Measurements from ENCODE around the gene ADAP1. TPM values are rescaled to one million over a fixed set of nuclear protein-coding genes. Genes with fewer than 3 reads are reported as not detected.

ADAP1 gene
- total and polyA plus RNA-seq, 7 donors, result 11.4 to 157 (median 72.6) TPM

DNA sequence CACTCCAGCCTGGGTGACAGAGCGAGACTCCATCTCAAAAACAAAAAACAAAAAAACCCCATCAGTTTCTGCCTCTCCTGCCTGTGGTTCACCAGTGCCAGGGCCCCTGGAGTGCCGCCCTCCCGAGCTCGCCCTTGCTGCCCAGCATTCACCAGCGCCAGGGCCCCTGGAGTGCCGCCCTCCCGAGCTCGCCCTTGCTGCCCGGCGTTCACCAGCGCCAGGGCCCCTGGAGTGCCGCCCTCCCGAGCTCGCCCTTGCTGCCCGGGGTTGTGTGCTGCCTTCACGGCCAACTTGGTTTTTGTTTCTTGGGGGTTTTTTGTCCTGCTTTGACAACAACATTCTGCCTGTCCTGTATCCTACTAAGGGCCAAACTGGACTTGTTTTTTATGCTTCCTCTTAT, 91.4 kb downstream of the ADAP1 start:
- 91 to 97% methylated on average over 16 of the region's 16 CpGs for WGBS, 2 donors
- no peak for DNase-seq
- Histone ChIP-seq H3K27ac (no peak overlapping the region), H3K4me3 (no peak overlapping the region), H3K9me3 (no peaks in the 10 kb centered on the region), H3K4me1 (peaks cover 0 to 16% (median 14%) of the 10 kb centered on the region in 4 donors), H3K36me3 (peaks cover 38 to 91% (median 63%) of the 10 kb centered on the region in 4 donors), H3K27me3 (no peaks in the 10 kb centered on the region)
- intact Hi-C loops (cut with DNase I), result no loop called here
- TF ChIP-seq EP300 (IDR thresholded peaks at IDR 0.05) (no peak), POLR2AphosphoS5 (IDR thresholded peaks at IDR 0.05) (no peak), POLR2A (IDR thresholded peaks at IDR 0.05) (no peak)

DNA sequence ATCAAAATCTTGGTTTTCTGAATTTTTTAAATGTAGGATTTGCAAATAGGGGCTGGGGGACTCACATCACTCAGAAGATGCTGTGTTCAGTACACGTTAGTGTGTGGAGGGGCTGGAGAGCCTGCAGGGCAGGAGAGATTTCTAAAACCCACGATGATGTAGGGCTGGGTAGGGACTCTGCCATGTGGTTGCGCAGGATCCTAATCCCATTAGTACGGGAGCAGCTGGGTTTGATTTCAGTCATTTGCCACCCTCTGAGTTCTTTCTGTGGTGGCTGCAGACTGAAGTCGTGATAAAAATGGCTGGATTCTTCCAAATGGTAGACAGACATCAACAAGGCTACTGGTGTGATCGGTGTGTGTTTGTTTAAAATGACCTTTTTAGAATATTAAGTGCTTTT, 92.3 kb downstream of the ADAP1 start:
- WGBS, 2 donors, result 94 to 96% methylated on average over 6 of the region's 6 CpGs
- Histone ChIP-seq H3K27me3 (no peaks in the 10 kb centered on the region), H3K9me3 (no peaks in the 10 kb centered on the region), H3K27ac (no peak overlapping the region), H3K4me1 (peaks cover 0 to 6% (median 5%) of the 10 kb centered on the region in 4 donors), H3K4me3 (no peak overlapping the region), H3K36me3 (peaks cover 42 to 92% (median 70%) of the 10 kb centered on the region in 4 donors)
- intact Hi-C loops (cut with DNase I), result no loop called here
- TF ChIP-seq, protein P1, sequence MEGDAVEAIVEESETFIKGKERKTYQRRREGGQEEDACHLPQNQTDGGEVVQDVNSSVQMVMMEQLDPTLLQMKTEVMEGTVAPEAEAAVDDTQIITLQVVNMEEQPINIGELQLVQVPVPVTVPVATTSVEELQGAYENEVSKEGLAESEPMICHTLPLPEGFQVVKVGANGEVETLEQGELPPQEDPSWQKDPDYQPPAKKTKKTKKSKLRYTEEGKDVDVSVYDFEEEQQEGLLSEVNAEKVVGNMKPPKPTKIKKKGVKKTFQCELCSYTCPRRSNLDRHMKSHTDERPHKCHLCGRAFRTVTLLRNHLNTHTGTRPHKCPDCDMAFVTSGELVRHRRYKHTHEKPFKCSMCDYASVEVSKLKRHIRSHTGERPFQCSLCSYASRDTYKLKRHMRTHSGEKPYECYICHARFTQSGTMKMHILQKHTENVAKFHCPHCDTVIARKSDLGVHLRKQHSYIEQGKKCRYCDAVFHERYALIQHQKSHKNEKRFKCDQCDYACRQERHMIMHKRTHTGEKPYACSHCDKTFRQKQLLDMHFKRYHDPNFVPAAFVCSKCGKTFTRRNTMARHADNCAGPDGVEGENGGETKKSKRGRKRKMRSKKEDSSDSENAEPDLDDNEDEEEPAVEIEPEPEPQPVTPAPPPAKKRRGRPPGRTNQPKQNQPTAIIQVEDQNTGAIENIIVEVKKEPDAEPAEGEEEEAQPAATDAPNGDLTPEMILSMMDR (IDR thresholded peaks at IDR 0.05), result no peak
- TF ChIP-seq EP300 (IDR thresholded peaks at IDR 0.05) (no peak), POLR2AphosphoS5 (IDR thresholded peaks at IDR 0.05) (no peak), POLR2A (IDR thresholded peaks at IDR 0.05) (no peak)
- no peak for DNase-seq

DNA sequence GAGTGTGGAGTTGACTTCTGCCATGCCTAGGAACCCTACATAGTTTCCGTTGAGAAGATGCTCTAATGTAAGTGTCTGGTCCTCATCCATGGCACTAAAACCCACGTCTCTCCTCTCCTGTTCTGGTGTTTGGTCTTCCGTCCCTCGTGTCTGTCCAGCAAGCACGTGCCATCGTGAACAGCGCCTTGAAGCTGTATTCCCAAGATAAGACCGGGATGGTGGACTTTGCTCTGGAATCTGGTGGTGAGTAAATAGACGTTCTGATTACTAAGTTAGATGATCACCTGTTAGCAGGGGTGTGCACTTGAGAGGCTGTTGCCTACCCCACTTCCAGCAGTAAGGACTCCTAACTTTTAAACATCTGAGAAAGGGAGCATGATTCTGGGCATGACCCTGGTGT, 93.3 kb downstream of the ADAP1 start:
- Histone ChIP-seq H3K4me1 (no peaks in the 10 kb centered on the region), H3K9me3 (no peaks in the 10 kb centered on the region), H3K27ac (no peak overlapping the region), H3K27me3 (no peaks in the 10 kb centered on the region), H3K4me3 (no peak overlapping the region), H3K36me3 (peaks cover 51 to 97% (median 79%) of the 10 kb centered on the region in 4 donors)
- intact Hi-C loops (cut with DNase I), result loop anchor here (2.0 kb wide), 1 partner anchor 16 kb away; no protein-coding TSS in a partner anchor
- TF ChIP-seq POLR2A (IDR thresholded peaks at IDR 0.05) (no peak), EP300 (IDR thresholded peaks at IDR 0.05) (no peak), POLR2AphosphoS5 (IDR thresholded peaks at IDR 0.05) (no peak)
- TF ChIP-seq, protein P1 (IDR thresholded peaks at IDR 0.05), result no peak
- WGBS, 2 donors, result 30 to 76% methylated on average over 9 of the region's 9 CpGs
- no peak for DNase-seq

DNA sequence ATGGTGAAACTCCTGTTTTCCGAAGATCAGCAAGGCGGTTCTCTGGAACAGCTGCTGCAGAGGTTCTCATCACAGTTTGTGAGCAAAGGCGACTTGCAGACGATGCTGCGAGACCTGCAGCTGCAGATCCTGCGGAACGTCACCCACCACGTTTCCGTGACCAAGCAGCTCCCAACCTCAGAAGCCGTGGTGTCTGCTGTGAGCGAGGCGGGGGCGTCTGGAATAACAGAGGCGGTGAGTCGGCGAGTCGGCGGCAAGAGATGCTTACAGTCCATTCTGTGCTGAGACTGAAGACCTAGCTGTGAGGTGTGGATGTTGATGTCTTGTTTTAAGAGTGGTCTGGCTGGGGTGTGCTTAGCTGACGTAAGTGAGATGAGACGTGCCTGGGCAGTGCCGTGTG, 94.3 kb downstream of the ADAP1 start:
- no peaks in the 10 kb centered on the region for H3K27me3 ChIP-seq
- H3K27ac ChIP-seq, result no peak overlapping the region
- H3K36me3 ChIP-seq, result peaks cover 51 to 97% (median 79%) of the 10 kb centered on the region in 4 donors
- TF ChIP-seq, protein P1 (IDR thresholded peaks at IDR 0.05), result no peak
- TF ChIP-seq POLR2A (IDR thresholded peaks at IDR 0.05) (no peak), EP300 (IDR thresholded peaks at IDR 0.05) (no peak), POLR2AphosphoS5 (IDR thresholded peaks at IDR 0.05) (no peak)
- DNase-seq, result no peak
- H3K4me1 ChIP-seq, result no peaks in the 10 kb centered on the region
- intact Hi-C loops (cut with DNase I), result loop anchor here (2.0 kb wide), 1 partner anchor 15 kb away; no protein-coding TSS in a partner anchor
- no peaks in the 10 kb centered on the region for H3K9me3 ChIP-seq
- 92 to 96% methylated on average over 21 of the region's 21 CpGs for WGBS, 2 donors
- H3K4me3 ChIP-seq, result no peak overlapping the region

DNA sequence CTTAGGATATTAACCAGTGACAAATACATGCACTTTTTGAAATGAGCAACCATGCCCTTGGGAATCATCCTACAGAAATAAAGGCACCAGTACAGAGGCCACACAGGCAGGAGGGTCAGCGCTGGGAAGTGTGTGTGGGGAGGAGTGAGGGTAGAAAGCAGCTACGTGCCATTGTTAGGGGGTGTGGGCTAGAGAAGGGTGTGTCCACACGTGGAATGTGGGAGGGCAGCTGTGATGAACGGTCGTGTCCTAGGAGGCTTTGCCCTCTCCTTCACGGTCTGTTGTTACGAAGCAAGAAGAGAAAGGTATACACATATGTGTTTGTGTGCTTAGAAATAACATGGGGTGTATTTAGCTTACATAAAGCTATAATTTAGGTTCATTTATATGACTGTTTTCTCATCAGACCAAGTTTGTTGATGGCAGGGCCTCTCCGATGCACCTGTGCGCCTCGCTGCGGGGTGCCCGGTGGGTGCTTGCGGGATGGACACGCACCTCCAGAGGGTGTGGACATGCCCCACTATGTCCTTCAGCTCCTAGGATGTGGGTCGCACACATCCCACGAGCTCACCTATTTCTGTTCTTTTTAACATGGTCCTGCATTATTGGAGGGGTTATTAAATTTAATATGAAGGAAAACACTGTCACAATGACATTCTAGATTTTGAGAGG, 95.0 kb downstream of the ADAP1 start:
- TF ChIP-seq EP300 (IDR thresholded peaks at IDR 0.05), result no peak
- TF ChIP-seq, protein P1 (IDR thresholded peaks at IDR 0.05), result no peak
- no peak for TF ChIP-seq POLR2AphosphoS5 (IDR thresholded peaks at IDR 0.05)
- no peak for TF ChIP-seq POLR2A (IDR thresholded peaks at IDR 0.05)
- H3K9me3 ChIP-seq, result no peaks in the 10 kb centered on the region
- H3K27ac ChIP-seq, result peak overlapping the region in 1 of 4 donors; percentile 42
- H3K4me3 ChIP-seq, result no peak overlapping the region
- 80 to 85% methylated on average over 16 of the region's 16 CpGs for WGBS, 2 donors
- intact Hi-C loops (cut with DNase I), result loop anchor here (2.0 kb wide), 1 partner anchor 15 kb away; no protein-coding TSS in a partner anchor
- DNase-seq, result no peak
- peaks cover 54 to 98% (median 82%) of the 10 kb centered on the region in 4 donors for H3K36me3 ChIP-seq
- H3K4me1 ChIP-seq, result no peaks in the 10 kb centered on the region
- H3K27me3 ChIP-seq, result no peaks in the 10 kb centered on the region

Data from sigmoid colon (tissue), 7 donors.